ENCODE measurements around the gene SMARCD1.
A peak's percentile ranks its signal among the peaks of the same experiment; 100 is the strongest.
"Not testable (repeated sequence)": the region's sequence is repeated elsewhere in the genome, so short reads cannot be mapped to it uniquely, and the experiment has no call there.

SMARCD1 gene

GRCh38 chr12:50073206-50073605, 11.9 kb upstream of the SMARCD1 start:
- Histone ChIP-seq H3K9me3 (ENCODE audit: control insufficient read depth, low read length) (no peaks in the 10 kb centered on the region), H3K36me3 (ENCODE audit: control insufficient read depth, insufficient read depth, low read length) (no peaks in the 10 kb centered on the region), H3K4me3 (ENCODE audit: low read length) (no peak overlapping the region), H3K27me3 (ENCODE audit: control insufficient read depth, insufficient read depth, low read length) (no peaks in the 10 kb centered on the region), H3K9ac (ENCODE audit: low read length) (no peak overlapping the region), H3K4me1 (ENCODE audit: control insufficient read depth, insufficient read depth, low read length) (peaks cover 18% of the 10 kb centered on the region)

GRCh38 chr12:50073712-50074111, 11.4 kb upstream of the SMARCD1 start:
- Histone ChIP-seq H3K4me3 (ENCODE audit: low read length) (no peak overlapping the region), H3K4me1 (ENCODE audit: control insufficient read depth, insufficient read depth, low read length) (peaks cover 18% of the 10 kb centered on the region), H3K9me3 (ENCODE audit: control insufficient read depth, low read length) (no peaks in the 10 kb centered on the region), H3K27me3 (ENCODE audit: control insufficient read depth, insufficient read depth, low read length) (no peaks in the 10 kb centered on the region), H3K9ac (ENCODE audit: low read length) (no peak overlapping the region), H3K36me3 (ENCODE audit: control insufficient read depth, insufficient read depth, low read length) (no peaks in the 10 kb centered on the region)

DNA sequence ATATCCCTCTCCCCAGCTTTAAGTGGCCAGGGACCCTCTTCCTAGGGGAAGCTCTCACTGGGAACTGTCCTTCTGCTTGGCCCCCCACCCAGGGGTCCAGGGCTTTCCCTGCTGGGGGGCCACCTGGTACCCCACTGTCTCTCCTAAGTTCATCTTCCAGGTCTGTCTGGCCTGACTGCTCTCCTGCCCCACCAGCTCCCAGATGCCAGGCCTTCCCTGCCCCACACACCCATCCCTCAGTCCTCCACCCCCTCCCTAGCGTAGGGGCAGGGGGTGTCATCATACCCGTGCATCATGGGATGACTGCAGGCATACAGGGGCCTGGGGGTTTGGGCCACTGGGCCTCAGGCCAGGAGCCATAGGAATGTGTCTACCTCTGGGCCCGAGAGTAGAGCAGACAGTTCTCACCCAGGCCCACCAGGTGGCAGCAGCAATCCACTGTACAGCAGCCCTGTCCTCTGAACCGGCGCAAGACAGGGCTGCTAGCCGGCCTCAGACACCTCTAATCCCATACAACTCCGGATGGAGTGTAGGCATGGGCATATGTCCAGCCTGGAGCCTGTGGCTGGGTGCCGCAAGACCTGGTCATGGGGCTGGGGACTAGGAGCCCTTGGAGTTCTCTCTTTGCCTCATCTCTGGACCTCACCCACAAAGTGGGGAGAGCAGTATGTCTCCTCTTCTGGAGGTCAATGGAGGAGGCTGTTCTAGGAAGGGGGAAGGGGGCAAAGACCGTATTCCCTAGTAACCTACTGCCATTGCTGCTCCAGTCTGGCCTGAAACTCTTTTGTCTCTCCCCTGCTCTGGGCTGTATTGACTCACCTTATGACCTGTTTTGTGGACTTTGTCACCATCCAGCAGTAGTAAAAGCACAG, 10.0 kb upstream of the SMARCD1 start:
- Histone ChIP-seq H3K36me3 (ENCODE audit: control insufficient read depth, insufficient read depth, low read length) (no peaks in the 10 kb centered on the region), H3K27me3 (ENCODE audit: control insufficient read depth, insufficient read depth, low read length) (no peaks in the 10 kb centered on the region), H3K9me3 (ENCODE audit: control insufficient read depth, low read length) (no peaks in the 10 kb centered on the region), H3K9ac (ENCODE audit: low read length) (no peak overlapping the region), H3K4me1 (ENCODE audit: control insufficient read depth, insufficient read depth, low read length) (peaks cover 17% of the 10 kb centered on the region), H3K4me3 (ENCODE audit: low read length) (no peak overlapping the region)

GRCh38 chr12:50075808-50076170, 9.4 kb upstream of the SMARCD1 start:
- H3K9ac ChIP-seq (ENCODE audit: low read length): no peak overlapping the region
- no peaks in the 10 kb centered on the region for H3K36me3 ChIP-seq (ENCODE audit: control insufficient read depth, insufficient read depth, low read length)
- peaks cover 11% of the 10 kb centered on the region for H3K4me1 ChIP-seq (ENCODE audit: control insufficient read depth, insufficient read depth, low read length)
- H3K4me3 ChIP-seq (ENCODE audit: low read length): no peak overlapping the region
- H3K9me3 ChIP-seq (ENCODE audit: control insufficient read depth, low read length): no peaks in the 10 kb centered on the region
- no peaks in the 10 kb centered on the region for H3K27me3 ChIP-seq (ENCODE audit: control insufficient read depth, insufficient read depth, low read length)

- Histone ChIP-seq H3K4me3 (ENCODE audit: low read length) (no peak overlapping the region), H3K36me3 (ENCODE audit: control insufficient read depth, insufficient read depth, low read length) (no peaks in the 10 kb centered on the region), H3K4me1 (ENCODE audit: control insufficient read depth, insufficient read depth, low read length) (peaks cover 10% of the 10 kb centered on the region), H3K9ac (ENCODE audit: low read length) (no peak overlapping the region), H3K9me3 (ENCODE audit: control insufficient read depth, low read length) (no peaks in the 10 kb centered on the region), H3K27me3 (ENCODE audit: control insufficient read depth, insufficient read depth, low read length) (no peaks in the 10 kb centered on the region)
Observed at GRCh38 chr12:50077099-50077498, 8.0 kb upstream of the SMARCD1 start.

- Histone ChIP-seq H3K36me3 (ENCODE audit: control insufficient read depth, insufficient read depth, low read length) (no peaks in the 10 kb centered on the region), H3K4me1 (ENCODE audit: control insufficient read depth, insufficient read depth, low read length) (peaks cover 10% of the 10 kb centered on the region), H3K9ac (ENCODE audit: low read length) (no peak overlapping the region), H3K27me3 (ENCODE audit: control insufficient read depth, insufficient read depth, low read length) (no peaks in the 10 kb centered on the region), H3K4me3 (ENCODE audit: low read length) (no peak overlapping the region), H3K9me3 (ENCODE audit: control insufficient read depth, low read length) (no peaks in the 10 kb centered on the region)
Observed at GRCh38 chr12:50078281-50078680, 6.9 kb upstream of the SMARCD1 start.

- no peaks in the 10 kb centered on the region for H3K27me3 ChIP-seq (ENCODE audit: control insufficient read depth, insufficient read depth, low read length)
- no peaks in the 10 kb centered on the region for H3K36me3 ChIP-seq (ENCODE audit: control insufficient read depth, insufficient read depth, low read length)
- peaks cover 10% of the 10 kb centered on the region for H3K4me1 ChIP-seq (ENCODE audit: control insufficient read depth, insufficient read depth, low read length)
- no peak overlapping the region for H3K9ac ChIP-seq (ENCODE audit: low read length)
- H3K9me3 ChIP-seq (ENCODE audit: control insufficient read depth, low read length): no peaks in the 10 kb centered on the region
- H3K4me3 ChIP-seq (ENCODE audit: low read length): no peak overlapping the region
Observed at GRCh38 chr12:50079771-50080170, 5.4 kb upstream of the SMARCD1 start.

DNA sequence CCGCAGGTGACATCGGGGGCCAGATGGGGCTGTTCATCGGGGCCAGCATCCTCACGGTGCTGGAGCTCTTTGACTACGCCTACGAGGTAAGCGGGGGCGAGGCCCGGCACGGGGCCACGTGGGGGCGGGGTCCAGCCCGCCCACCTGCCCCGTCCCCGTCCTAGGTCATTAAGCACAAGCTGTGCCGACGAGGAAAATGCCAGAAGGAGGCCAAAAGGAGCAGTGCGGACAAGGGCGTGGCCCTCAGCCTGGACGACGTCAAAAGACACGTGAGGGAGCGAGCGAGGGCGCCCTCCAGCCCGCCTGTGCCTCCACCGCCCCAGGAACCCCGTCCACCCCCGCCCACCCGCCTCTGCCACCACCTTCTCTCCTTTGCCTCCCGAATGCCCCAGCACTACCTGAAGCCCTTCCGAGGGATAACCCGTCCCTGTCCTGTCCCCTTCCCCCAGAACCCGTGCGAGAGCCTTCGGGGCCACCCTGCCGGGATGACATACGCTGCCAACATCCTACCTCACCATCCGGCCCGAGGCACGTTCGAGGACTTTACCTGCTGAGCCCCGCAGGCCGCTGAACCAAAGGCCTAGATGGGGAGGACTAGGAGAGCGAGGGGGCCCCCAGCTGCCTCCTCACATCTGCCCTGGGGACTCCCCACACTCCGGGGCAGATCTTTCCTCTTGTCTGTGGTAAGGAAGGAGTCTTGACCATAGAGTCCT, 3.9 kb upstream of the SMARCD1 start:
- Histone ChIP-seq H3K9me3 (ENCODE audit: control insufficient read depth, low read length) (no peaks in the 10 kb centered on the region), H3K27me3 (ENCODE audit: control insufficient read depth, insufficient read depth, low read length) (no peaks in the 10 kb centered on the region), H3K9ac (ENCODE audit: low read length) (no peak overlapping the region), H3K4me1 (ENCODE audit: control insufficient read depth, insufficient read depth, low read length) (no peaks in the 10 kb centered on the region), H3K4me3 (ENCODE audit: low read length) (no peak overlapping the region), H3K36me3 (ENCODE audit: control insufficient read depth, insufficient read depth, low read length) (no peaks in the 10 kb centered on the region)

- Histone ChIP-seq H3K9me3 (ENCODE audit: control insufficient read depth, low read length) (no peaks in the 10 kb centered on the region), H3K27me3 (ENCODE audit: control insufficient read depth, insufficient read depth, low read length) (no peaks in the 10 kb centered on the region), H3K4me3 (ENCODE audit: low read length) (no peak overlapping the region), H3K36me3 (ENCODE audit: control insufficient read depth, insufficient read depth, low read length) (no peaks in the 10 kb centered on the region), H3K9ac (ENCODE audit: low read length) (no peak overlapping the region), H3K4me1 (ENCODE audit: control insufficient read depth, insufficient read depth, low read length) (no peaks in the 10 kb centered on the region)
Observed at GRCh38 chr12:50082644-50083043, 2.5 kb upstream of the SMARCD1 start.

DNA sequence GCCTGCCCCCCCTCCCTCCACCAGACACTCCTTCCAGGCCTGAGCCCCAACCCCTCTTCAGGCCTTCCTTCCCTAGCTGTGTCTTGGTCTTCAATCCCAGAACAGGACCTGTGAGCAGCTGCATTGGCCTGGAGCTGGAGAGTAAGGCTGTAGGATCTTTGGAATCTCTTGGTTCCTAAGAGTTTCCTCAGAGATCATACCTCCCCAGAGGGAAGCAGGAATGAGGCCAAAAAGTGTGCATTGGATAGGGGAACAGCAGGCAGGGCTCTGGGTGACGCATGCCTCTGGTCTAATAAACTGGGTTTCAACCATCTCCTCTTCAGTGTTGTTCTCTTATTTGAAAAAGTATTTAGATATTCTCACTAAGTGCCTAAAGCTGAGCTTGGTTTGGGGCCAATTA, 1.8 kb upstream of the SMARCD1 start:
- Histone ChIP-seq H3K4me3 (ENCODE audit: low read length) (no peak overlapping the region), H3K27me3 (ENCODE audit: control insufficient read depth, insufficient read depth, low read length) (no peaks in the 10 kb centered on the region), H3K9me3 (ENCODE audit: control insufficient read depth, low read length) (no peaks in the 10 kb centered on the region), H3K4me1 (ENCODE audit: control insufficient read depth, insufficient read depth, low read length) (no peaks in the 10 kb centered on the region), H3K9ac (ENCODE audit: low read length) (no peak overlapping the region), H3K36me3 (ENCODE audit: control insufficient read depth, insufficient read depth, low read length) (no peaks in the 10 kb centered on the region)

GRCh38 chr12:50084409-50084774, 750 bp upstream of the SMARCD1 start:
- not testable (repeated sequence) for H3K9me3 ChIP-seq (ENCODE audit: control insufficient read depth, low read length); H3K27me3 ChIP-seq (ENCODE audit: control insufficient read depth, insufficient read depth, low read length); H3K4me1 ChIP-seq (ENCODE audit: control insufficient read depth, insufficient read depth, low read length); H3K36me3 ChIP-seq (ENCODE audit: control insufficient read depth, insufficient read depth, low read length)
- Histone ChIP-seq H3K4me3 (ENCODE audit: low read length) (peak overlapping the region; percentile 79), H3K9ac (ENCODE audit: low read length) (peak overlapping the region; percentile 77)

DNA sequence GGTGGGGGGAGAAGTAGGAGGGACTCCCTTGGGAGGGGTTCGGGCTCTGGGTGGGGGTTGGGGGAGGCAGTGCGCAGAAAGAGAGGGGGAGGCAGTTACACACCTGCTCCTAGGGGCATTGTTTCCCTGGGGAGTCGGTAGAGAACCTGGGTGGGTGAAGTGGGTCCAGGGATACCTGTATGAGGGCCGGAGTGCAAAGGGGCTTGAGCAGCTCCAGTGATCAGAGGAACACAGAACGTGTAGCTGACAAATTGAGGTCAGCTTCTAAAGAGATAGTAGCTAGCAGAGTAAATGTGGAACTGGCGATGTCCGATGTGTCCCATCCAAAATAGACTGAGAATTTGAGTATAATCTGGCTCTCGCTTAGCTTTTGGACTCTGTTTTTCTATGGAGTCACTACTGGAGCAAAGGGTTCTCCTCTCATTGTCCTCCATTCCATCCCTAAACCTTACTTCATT, 502 bp downstream of the SMARCD1 start:
- H3K9ac ChIP-seq (ENCODE audit: low read length): peak overlapping the region; percentile 77
- no peaks in the 10 kb centered on the region for H3K27me3 ChIP-seq (ENCODE audit: control insufficient read depth, insufficient read depth, low read length)
- no peak overlapping the region for H3K4me3 ChIP-seq (ENCODE audit: low read length)
- H3K4me1 ChIP-seq (ENCODE audit: control insufficient read depth, insufficient read depth, low read length): no peaks in the 10 kb centered on the region
- H3K9me3 ChIP-seq (ENCODE audit: control insufficient read depth, low read length): no peaks in the 10 kb centered on the region
- no peaks in the 10 kb centered on the region for H3K36me3 ChIP-seq (ENCODE audit: control insufficient read depth, insufficient read depth, low read length)

All from mucosa of stomach (tissue), 1 donor.